OCI-M2 (cell line): ENCODE results near the gene NAV2.

Source experiments
- DNase-seq: peaks from one replicate; lab custom pipeline; 2025; ENCODE audit not compliant: unreplicated experiment; lab: John Stamatoyannopoulos, UW

Gene NAV2

DNA sequence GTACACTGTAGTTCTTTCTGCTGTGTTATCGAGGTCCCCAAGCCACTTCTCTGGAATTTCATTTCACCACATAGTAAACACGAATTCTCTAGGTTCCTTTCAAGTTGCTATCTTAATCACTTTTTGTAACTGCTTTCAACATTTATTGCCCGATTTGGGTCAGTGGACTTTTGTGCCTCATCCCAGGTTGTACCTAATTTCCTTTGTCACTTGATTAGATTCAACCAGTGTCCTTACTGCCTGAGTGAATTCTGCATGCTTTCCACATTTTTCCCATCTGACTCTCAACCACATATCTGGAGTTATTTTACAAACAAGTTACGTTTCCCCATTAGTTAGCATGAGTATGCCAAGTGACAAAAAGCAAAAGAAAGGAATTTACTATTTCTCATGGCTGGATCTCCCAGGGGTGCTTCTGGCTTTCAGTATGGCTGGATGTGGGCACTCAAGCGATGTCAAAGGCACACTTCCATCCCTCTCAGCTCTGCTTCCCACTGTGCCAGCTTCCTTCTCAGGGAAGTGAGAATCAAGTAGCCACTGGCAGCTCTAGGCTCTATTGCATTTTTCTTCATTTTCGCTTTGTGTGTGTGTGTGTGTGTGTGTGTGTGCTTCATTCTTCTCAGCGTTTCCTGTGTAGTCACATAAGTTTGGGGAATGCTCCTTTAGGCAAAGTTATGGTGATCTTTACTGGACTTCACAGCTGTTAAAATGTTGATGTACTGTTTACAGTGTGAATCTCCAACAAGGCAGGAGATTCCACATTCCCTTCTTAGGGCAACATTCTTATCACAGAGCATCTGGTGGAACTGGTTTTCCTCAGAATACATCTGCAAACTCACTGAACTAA, 318.7 kb downstream of the NAV2 start:
- no peak for DNase-seq

DNA sequence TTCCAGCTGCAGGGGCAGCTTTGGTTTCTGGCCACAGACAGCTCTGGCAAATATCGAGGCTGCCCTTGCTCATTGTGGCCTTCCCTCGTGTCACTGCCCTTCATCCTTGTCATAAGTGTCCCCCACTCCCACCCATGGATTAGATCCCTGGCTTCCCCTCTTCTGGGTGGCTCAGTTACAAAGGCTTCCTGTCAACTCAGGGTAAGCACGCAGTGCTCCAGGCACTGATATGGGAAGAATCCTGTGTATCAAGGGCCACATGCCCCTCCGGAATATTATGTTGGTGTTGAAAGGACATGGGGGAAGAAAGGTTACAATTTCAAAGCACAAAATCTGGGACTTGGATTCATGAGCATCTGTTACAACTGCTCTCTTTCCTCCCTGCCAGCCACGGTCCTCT, 319.5 kb downstream of the NAV2 start:
- DNase-seq = no peak

DNA sequence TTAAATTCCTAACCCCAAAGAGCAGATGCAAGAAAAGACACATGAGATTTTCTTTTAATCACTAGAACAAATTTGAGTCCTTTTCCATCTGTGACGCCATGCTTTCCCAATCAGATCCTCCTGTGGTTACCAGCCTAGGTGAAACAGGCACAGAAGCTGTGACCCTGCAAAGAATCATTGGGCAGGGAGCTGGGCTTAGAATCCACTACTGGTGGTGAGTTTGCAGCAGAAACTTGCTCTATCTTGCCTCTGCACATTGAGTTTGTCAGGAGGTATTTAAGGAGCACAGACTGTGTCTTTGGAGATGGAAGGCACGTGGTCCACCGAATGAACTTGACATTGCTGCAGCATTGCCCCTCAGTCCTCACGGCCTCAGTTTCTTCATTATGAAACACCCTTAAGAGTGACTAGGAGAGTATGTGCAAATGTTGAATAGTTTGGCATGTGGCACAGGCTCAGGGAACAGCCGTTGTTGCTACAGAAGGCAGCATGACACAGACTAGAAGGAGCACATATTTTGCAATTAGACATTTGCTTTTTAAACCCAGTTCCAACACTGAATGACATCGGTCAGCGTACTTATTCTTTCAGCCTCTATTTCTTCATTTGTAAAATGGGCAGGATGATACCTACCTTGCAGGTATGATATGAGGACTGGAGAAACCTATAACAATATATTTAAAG, 320.1 kb downstream of the NAV2 start:
- DNase-seq = no peak

DNA sequence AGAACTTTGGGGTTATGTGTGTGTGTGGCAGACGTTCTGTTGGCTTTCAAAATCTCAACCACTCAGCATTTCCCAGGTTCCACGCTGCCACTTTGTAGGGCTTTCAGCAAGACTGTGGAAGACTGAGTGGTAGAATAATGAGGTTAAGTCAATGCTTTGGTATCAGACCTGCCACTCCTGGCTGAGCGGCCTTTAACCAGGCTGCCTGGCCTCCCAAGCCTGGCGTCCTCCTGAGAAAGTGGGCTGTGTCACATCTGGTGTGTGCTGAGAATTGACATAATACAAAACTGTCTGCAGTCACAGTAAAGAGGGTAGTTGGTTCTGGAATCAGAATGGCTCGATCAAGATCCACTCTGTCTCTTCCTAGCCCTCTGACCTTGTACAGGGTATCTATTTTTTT, 321.2 kb downstream of the NAV2 start:
- no peak for DNase-seq

DNA sequence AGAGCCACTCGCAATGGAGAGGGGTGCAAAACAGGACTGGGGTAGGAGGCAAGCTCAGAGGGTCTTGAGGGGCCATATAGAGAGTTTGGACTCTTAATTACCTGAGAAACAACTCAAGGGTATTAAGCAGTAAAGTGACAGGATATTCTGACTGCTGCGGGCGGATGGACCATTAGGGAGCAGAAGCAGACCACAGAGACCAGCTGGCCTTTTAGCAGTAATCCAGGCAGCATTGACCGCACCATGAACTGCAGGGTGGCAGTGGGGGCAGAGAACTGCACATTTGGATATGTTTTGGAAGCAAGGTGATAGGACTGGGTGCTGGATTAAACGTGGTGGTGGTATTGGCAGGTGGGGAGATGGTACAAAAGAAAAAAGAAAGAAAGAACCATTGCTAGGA, 322.3 kb downstream of the NAV2 start:
- DNase-seq = no peak

DNA sequence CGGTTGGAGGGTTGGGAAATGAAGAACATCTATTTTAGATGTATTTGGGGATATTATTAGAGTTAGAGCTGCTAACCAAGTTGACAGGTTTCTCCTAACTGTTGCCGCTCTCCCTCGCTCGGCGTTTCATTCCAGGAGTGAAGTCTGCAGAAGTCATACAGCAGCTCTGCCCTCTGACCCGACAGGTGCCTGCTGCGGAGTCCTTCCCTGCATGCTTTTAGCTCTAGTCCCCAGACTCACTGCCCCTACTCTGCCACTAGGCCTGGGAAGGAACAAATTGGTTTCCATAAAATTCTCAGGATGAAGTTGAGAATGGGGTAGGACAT, 322.7 kb downstream of the NAV2 start:
- no peak for DNase-seq

DNA sequence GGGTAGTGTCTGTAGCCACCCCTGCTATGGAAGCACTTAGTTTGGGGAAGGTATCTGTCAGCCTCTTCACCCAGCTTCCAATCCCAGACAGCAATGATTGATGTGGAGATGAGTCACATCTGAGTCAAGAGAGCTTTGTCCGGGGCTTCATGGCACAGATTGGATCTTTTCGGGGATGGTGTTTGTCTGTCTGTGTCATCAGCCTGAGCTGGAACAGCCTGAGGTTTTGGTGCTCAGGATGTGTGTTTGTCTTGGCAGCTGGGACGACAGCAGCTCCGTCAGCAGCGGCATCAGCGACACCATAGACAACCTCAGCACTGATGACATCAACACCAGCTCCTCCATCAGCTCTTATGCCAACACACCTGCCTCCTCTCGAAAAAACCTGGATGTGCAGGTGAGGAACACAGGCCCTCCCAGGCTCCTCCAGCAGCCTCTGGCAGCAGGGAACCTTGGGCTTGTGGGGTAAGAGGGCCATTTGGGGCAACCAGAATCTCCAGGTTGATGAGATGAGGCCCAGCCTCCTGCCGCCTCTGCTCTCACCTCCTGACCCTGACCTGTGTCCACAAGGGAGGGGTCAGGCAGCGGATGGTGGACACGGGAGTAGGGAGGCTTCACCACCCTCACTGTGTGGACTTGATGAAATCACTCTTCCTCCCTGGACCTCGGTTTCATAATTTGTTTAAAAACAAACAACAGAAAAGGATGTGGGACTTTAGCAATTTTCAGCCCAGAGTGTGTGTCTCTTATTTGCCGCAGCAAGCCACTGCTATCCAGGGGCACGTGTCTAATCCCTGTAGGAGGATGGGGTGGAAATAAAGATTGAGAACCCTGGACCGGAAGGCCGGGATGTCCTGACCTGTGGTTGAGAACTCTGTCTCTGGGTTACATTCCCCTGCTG, 323.3 kb downstream of the NAV2 start:
- no peak for DNase-seq

DNA sequence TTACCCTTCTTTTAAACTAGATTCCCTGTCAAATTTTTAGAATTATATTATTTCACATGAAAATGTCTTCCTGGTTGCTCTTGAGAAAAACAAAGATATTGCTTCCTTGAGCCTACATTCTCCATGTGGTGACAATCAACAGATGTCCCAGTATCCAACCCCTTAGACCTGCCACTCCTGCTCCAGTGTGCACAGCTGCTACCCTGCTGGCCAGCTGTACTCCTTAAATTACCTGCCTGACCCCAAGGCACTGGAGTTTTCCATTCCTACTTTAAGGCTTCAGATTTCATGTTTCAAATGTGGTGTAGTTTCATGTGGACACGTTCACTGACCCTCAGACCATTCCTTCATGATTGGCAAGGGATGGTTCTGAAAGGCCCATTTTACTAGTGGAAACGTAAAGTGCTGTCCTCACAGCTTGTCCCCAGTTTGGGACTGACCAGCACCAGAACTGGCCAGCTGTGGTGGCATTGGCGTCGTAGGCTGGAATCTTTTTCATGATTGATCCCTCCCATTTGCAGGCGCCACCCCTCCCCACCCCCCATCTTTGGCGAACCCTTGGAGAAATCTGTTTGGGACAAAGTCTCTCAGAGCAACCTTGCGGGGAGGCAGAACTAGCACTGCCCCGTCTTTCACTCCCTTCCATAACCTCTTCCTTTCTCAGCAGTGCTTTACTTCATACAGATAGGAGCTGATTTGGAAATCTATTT, 324.1 kb downstream of the NAV2 start:
- DNase-seq = no peak

DNA sequence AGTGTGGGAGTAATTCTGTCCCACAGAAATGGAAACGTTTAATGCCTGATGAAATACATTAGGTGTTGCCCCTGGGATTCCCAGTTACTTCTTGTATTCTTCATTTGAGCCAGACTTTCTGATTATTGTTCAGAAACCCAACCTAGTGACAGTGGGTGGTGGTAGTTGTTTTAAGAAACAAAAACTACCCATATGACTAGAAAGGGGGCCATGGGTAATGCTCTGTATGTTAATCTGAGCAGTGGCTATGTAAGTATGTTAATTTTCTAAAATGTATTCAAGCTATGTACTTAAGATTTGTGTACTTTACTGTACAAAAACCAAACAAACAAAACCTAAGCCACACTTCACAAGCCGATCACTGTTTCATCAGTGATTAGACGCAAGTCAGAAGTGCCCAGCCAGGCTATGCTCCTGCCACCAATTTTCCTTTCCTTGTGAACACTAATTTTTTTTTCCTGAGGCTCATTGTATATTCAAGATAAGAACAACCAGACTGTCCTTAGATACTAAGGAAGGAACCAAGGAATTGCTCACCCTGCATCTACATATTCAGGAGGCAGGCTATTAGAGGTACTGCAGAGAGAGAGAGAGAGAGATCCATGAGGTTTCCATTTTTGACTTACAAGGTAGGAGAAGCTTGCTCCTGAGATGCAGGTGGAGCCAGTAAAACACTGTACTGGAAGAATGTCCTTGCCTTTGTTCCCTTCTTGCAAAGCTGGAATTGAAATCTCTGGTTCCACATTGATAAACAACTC, 324.9 kb downstream of the NAV2 start:
- DNase-seq = no peak

DNA sequence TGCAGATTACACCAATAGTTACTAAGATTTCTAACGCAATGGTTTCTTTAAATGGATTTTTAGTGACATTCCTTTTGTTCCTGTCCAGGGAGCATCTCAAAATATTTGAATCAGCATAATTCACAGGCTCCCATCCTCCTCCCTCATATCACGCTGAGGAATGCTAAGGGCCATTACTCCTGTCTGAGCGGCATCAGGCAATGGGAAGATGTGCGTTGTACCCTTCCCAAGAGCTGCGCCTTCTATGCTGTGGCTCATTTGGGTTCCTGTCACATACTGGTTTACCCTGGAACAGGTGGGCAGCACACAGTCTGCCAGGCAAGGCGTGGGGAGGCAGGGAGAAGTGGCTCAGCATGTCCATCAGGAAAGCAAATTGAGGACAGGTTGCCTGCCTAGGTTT, 325.8 kb downstream of the NAV2 start:
- no peak for DNase-seq

DNA sequence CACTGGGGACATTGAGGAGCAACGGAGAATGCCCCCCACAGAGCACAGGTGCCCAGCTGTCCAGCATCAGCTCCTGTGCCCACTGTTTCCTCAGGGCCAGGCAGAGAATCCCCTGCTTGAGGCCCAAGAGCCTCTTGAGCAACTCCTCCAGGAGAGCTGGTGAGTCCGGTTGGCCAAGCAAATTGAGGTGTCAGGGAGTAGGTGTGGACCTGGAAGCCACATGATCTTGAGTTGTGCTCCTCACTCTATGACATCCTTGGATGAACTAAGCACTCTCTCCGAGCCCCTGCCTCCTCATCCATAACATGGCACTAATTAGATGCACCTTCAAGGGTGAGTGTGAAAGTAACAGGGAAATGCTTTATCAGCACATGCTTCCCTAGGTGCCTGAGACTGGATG, 326.3 kb downstream of the NAV2 start:
- DNase-seq = no peak

DNA sequence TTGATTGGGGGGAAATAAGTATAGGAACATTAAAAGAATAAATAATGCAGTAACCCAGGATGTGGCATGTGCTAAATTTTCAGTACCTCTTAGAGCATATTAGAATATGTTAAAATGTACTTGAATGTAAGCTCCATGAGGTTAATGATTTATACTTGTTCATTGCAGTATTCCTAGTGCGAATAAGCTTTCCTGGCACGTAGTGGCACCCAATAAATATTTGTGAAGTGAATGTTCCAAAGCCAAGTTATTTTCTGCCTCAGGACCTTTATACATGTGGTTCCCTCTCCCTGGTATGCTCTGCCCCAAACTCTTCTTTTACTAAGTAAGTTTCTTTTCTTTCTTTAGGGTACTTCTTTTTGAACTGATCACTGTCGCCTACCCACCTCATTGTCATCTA, 328.9 kb downstream of the NAV2 start:
- DNase-seq = no peak

DNA sequence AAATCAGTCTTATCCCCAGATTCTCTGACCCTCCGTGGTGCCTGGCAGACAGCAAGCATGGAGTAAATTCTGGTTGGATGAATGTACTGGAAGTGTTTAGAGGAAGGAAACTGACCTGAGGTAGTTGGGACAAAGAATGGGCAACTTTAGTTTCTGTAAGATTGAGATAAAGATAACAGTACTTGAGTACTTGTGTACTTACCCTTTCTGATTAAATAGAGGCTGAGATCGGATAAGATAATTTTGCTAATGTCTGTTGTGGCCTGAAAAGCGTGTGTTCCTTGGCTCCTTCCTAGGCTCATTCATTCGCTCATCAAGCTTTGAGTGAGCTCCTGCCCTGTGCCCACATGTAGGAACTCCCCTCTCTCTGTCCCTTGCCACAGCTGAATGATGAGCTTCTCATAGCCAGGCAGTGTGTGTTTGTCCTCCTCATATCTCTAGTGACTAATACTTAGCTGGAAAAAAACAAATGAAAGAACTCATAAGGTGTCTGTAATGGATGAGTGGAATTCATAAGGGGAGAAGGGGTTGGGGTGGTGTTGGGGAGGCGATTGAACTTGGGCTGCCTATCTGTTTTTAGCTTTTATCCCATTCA, 329.5 kb downstream of the NAV2 start:
- no peak for DNase-seq

DNA sequence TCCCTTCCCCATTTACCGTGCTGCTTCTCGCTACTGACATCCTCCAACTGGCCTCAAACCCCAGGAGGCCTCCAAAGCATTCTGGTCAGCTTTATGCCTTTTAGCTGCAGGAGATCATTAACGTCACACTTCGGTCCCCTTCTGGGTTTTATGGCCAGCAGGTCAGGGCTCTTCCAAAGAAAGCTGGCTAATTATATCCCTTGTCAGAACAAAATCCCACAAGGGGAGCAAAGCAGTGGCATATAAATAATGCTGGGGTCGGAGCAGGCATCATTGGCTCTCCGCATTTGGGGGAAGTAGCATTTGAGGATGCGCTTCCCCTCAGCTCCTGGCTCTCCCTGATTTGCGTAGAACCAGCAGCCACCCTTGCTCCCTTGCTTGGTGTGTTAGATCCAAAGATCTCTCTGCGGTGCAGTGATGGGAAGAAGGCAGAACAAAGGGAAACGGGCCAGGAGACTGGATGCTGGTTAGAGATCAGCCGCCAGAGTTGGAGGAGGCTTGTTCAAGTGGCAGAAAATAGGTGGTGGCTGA, 330.2 kb downstream of the NAV2 start:
- no peak for DNase-seq

DNA sequence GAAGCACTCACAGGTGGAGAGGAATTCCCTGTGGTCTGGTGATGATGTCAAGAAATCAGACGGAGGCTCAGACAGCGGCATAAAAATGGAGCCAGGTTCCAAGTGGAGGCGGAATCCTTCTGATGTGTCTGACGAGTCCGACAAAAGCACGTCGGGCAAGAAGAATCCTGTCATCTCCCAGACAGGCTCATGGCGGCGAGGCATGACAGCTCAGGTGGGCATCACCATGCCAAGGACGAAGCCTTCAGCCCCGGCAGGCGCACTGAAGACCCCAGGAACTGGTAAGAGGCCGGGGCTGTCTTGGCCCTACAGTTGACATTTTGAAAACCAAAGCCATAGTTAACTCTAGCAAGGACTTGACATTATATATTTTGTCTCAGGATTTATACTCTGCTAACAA, 331.4 kb downstream of the NAV2 start:
- DNase-seq = no peak

DNA sequence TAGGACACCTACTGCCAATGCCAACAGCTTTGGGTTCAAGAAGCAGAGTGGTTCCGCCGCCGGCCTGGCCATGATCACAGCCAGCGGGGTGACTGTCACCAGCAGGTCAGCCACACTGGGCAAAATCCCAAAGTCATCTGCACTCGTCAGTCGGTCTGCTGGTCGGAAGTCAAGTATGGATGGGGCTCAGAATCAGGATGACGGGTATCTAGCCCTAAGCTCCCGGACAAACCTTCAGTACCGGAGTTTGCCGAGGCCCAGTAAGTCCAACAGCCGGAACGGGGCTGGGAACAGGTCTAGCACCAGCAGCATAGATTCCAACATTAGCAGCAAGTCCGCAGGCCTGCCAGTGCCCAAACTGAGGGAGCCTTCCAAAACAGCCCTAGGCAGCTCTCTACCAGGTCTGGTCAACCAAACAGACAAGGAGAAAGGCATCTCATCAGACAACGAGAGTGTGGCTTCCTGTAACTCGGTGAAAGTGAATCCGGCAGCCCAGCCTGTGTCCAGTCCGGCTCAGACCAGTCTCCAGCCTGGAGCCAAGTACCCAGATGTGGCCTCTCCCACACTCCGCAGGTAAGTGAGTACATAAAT, 332.6 kb downstream of the NAV2 start:
- DNase-seq = no peak

DNA sequence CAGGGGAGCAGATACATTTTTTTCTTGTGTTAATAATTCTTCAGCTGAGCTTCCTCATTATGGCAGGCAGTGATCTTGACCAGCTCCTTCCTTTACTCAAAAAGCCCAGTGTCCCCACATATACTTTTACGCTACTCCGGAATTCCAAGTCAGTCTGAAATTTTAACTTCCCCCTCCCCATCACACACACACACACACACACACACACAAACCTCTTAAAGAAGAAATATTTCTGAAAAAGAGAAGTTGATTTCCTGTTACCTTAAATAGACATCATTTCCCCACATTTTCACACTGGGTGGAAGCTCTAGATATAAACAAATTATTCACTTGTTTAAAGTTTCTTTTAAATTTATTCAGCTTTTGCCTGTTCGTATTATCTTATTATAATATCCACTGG, 333.8 kb downstream of the NAV2 start:
- no peak for DNase-seq

DNA sequence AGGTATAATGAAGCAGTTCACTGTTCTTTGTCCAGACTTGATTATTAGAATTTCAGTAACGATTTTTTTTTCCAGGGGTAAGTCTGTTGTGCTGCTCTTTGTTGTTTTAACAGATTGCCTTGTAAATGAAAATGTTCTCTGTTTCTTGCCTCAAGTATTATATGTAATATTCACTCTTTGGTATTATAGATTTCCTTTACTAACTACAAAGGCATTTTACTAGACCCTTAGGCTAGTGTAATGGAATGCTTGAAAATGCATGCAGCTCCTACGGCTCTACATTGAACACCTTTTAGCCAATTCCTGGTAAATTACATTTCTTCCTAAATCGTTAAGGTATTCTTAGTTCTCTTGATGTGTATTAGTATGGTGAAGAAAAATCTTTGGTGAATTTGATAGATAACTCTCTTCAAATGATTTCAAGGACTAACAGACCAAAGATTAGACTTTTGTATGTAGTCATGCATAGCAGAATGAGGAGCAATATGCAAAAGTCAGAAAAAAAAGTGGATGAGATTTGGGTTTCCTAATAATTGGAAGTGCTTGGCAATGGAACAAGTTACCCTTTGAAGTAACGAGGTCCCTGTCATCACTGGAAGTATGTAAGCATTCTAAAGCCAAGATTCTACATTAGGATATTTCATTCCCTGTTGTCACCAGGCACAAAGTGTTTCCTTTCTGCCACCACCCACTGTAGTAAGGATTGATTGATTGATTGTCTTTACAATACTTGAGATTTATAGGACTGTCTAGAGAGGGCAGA, 334.6 kb downstream of the NAV2 start:
- DNase-seq = no peak

DNA sequence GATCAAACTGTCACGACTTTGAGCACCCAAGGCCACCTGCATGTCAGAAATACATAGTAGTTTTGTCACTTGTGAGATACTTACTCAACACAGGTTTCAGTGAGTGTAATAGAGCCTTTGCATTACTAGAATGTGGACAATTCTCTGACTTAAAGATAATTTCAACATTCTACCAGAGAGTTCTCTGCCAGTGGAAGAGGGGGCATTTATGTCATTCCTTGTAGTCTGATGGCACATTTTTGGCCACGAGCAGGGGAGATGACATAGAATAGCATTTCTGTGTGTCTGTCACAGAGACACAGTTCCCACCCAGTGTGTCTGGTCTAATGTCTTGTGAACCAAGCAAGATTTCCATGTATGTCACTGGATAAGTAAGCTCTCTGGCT, 335.1 kb downstream of the NAV2 start:
- no peak for DNase-seq
